Mesendoderm (in vitro differentiated cells): ENCODE results near the gene EPAS1.

ENCODE experiments used
- DNase-seq: peaks from one replicate; pipeline ENCODE4 v3.0.0; 2013
- H2AK5ac ChIP-seq: 2 replicates; pipeline ENCODE4 v1.6.1; 2013; ENCODE audit warnings: low read length, inconsistent platforms
- H2BK120ac ChIP-seq: 2 replicates; pipeline ENCODE4 v1.6.1; 2013; ENCODE audit warnings: low read depth, mild to moderate bottlenecking, low read length, moderate library complexity, mixed read lengths
- H2BK15ac ChIP-seq: replicated peaks from 2 replicates; pipeline ENCODE4 v1.6.1; 2013; ENCODE audit warnings: low read depth, mild to moderate bottlenecking, moderate library complexity
- H2BK5ac ChIP-seq: 2 replicates; pipeline ENCODE4 v1.6.1; 2013; ENCODE audit warnings: low read length, inconsistent platforms
- H3K18ac ChIP-seq: 2 replicates; pipeline ENCODE4 v1.6.1; 2013; ENCODE audit warnings: mild to moderate bottlenecking, low read length, mixed read lengths
- H3K23ac ChIP-seq: one replicate; pipeline ENCODE4 v1.6.1; 2013; ENCODE audit warnings: low read length
- H3K27ac ChIP-seq: 2 replicates; pipeline ENCODE4 v1.5.1; 2013; ENCODE audit warnings: low read depth, mild to moderate bottlenecking, inconsistent platforms, low read length, moderate library complexity
- H3K27me3 ChIP-seq: 2 replicates; pipeline ENCODE4 v1.6.1; 2013; ENCODE audit warnings: low read length, control low read depth, mild to moderate bottlenecking, inconsistent platforms; ENCODE audit not compliant: insufficient read depth, poor library complexity
- H3K36me3 ChIP-seq: 2 replicates; pipeline ENCODE4 v1.6.1; 2013; ENCODE audit warnings: low read length, inconsistent platforms; ENCODE audit not compliant: control insufficient read depth, insufficient read depth
- H3K4ac ChIP-seq: one replicate; pipeline ENCODE4 v1.6.1; 2013; ENCODE audit warnings: low read depth, mild to moderate bottlenecking, low read length, moderate library complexity
- H3K4me1 ChIP-seq: 2 replicates; pipeline ENCODE4 v1.6.1; 2013; ENCODE audit warnings: low read depth, low read length, inconsistent platforms; ENCODE audit not compliant: control insufficient read depth
- H3K4me2 ChIP-seq: 2 replicates; pipeline ENCODE4 v1.6.1; 2013; ENCODE audit warnings: low read length
- H3K4me3 ChIP-seq: 2 replicates; pipeline ENCODE4 v1.5.1; 2013; ENCODE audit warnings: mild to moderate bottlenecking, low read length
- H3K56ac ChIP-seq: one replicate; pipeline ENCODE4 v1.6.1; 2013; ENCODE audit warnings: low read length
- H3K79me1 ChIP-seq: 2 replicates; pipeline ENCODE4 v1.6.1; 2013; ENCODE audit warnings: low read length, inconsistent platforms
- H3K79me2 ChIP-seq: 2 replicates; pipeline ENCODE4 v1.6.1; 2013; ENCODE audit warnings: mild to moderate bottlenecking, low read length; ENCODE audit not compliant: control insufficient read depth, insufficient read depth
- H3K9ac ChIP-seq: 2 replicates; pipeline ENCODE4 v1.6.1; 2013; ENCODE audit warnings: low read length, inconsistent platforms
- H4K5ac ChIP-seq: one replicate; pipeline ENCODE4 v1.6.1; 2013; ENCODE audit warnings: low read length
- H4K8ac ChIP-seq: one replicate; pipeline ENCODE4 v1.6.1; 2013; ENCODE audit warnings: low read depth, mild to moderate bottlenecking, control low read depth, low read length, moderate library complexity
- WGBS: extraction: QIAGEN DNeasy Blood & Tissue Kit; methylation state at CpG from one replicate; pipeline ENCODE4 v1.1.7; 2013; ENCODE audit warnings: low lambda C conversion rate, missing lambda C conversion rate; ENCODE audit not compliant: insufficient coverage; ENCODE audit errors: extremely low coverage; 5-methylcytosine and 5-hydroxymethylcytosine counted together

The EPAS1 gene

GRCh38 chr2:46382331-46383112 lies 85.3 kb downstream of the EPAS1 start:
- Histone ChIP-seq H3K4ac (no peak overlapping the region), H3K56ac (no peak overlapping the region), H3K27ac (no peak overlapping the region), H2BK5ac (no peak overlapping the region), H3K4me2 (no peak overlapping the region), H4K8ac (no peak overlapping the region), H3K9ac (no peak overlapping the region), H3K79me1 (no peaks in the 10 kb centered on the region), H3K4me3 (no peak overlapping the region), H3K27me3 (no peaks in the 10 kb centered on the region), H3K23ac (no peak overlapping the region), H3K36me3 (no peaks in the 10 kb centered on the region), H3K4me1 (no peaks in the 10 kb centered on the region), H2AK5ac (no peak overlapping the region), H3K18ac (no peak overlapping the region), H3K79me2 (no peaks in the 10 kb centered on the region), H2BK15ac (no peak overlapping the region), H2BK120ac (no peak overlapping the region), H4K5ac (no peak overlapping the region)
- no peak for DNase-seq
- WGBS, result no CpG with 5 or more reads among the region's 14 CpGs

- no peak overlapping the region for H2BK5ac ChIP-seq
- H3K18ac ChIP-seq, result no peak overlapping the region
- no peak overlapping the region for H2AK5ac ChIP-seq
- H3K4me2 ChIP-seq, result no peak overlapping the region
- H3K27ac ChIP-seq, result no peak overlapping the region
- H2BK120ac ChIP-seq, result no peak overlapping the region
- no peak overlapping the region for H3K56ac ChIP-seq
- DNase-seq, result no peak
- no peak overlapping the region for H4K5ac ChIP-seq
- no peaks in the 10 kb centered on the region for H3K4me1 ChIP-seq
- H3K23ac ChIP-seq, result no peak overlapping the region
- H3K36me3 ChIP-seq, result no peaks in the 10 kb centered on the region
- no peaks in the 10 kb centered on the region for H3K27me3 ChIP-seq
- H3K9ac ChIP-seq, result no peak overlapping the region
- no peaks in the 10 kb centered on the region for H3K79me2 ChIP-seq
- no peaks in the 10 kb centered on the region for H3K79me1 ChIP-seq
- H4K8ac ChIP-seq, result no peak overlapping the region
- H3K4ac ChIP-seq, result no peak overlapping the region
- H2BK15ac ChIP-seq, result no peak overlapping the region
- no CpG with 5 or more reads among the region's 1 CpG for WGBS
- no peak overlapping the region for H3K4me3 ChIP-seq
Observed at GRCh38 chr2:46383113-46383395, 85.8 kb downstream of the EPAS1 start.

GRCh38 chr2:46383784-46384456 lies 86.7 kb downstream of the EPAS1 start:
- H2BK5ac ChIP-seq, result no peak overlapping the region
- H3K79me1 ChIP-seq, result no peaks in the 10 kb centered on the region
- no CpG with 5 or more reads among the region's 9 CpGs for WGBS
- H4K5ac ChIP-seq, result no peak overlapping the region
- H3K23ac ChIP-seq, result no peak overlapping the region
- H2BK15ac ChIP-seq, result no peak overlapping the region
- no peaks in the 10 kb centered on the region for H3K4me1 ChIP-seq
- H3K36me3 ChIP-seq, result no peaks in the 10 kb centered on the region
- no peak overlapping the region for H2AK5ac ChIP-seq
- no peak overlapping the region for H3K18ac ChIP-seq
- no peaks in the 10 kb centered on the region for H3K27me3 ChIP-seq
- no peak for DNase-seq
- no peak overlapping the region for H3K4me2 ChIP-seq
- no peak overlapping the region for H3K27ac ChIP-seq
- no peak overlapping the region for H3K4me3 ChIP-seq
- no peak overlapping the region for H2BK120ac ChIP-seq
- no peak overlapping the region for H3K9ac ChIP-seq
- no peak overlapping the region for H4K8ac ChIP-seq
- H3K79me2 ChIP-seq, result no peaks in the 10 kb centered on the region
- no peak overlapping the region for H3K4ac ChIP-seq
- no peak overlapping the region for H3K56ac ChIP-seq

- no peaks in the 10 kb centered on the region for H3K27me3 ChIP-seq
- DNase-seq, result no peak
- H3K79me1 ChIP-seq, result no peaks in the 10 kb centered on the region
- H3K4me2 ChIP-seq, result no peak overlapping the region
- no peak overlapping the region for H3K56ac ChIP-seq
- no peak overlapping the region for H3K23ac ChIP-seq
- no peaks in the 10 kb centered on the region for H3K79me2 ChIP-seq
- no CpG with 5 or more reads among the region's 12 CpGs for WGBS
- no peak overlapping the region for H4K5ac ChIP-seq
- no peak overlapping the region for H3K4ac ChIP-seq
- no peak overlapping the region for H3K27ac ChIP-seq
- no peak overlapping the region for H3K18ac ChIP-seq
- no peak overlapping the region for H3K4me3 ChIP-seq
- no peak overlapping the region for H2AK5ac ChIP-seq
- no peak overlapping the region for H3K9ac ChIP-seq
- H2BK15ac ChIP-seq, result no peak overlapping the region
- H4K8ac ChIP-seq, result no peak overlapping the region
- no peaks in the 10 kb centered on the region for H3K36me3 ChIP-seq
- H2BK120ac ChIP-seq, result no peak overlapping the region
- no peak overlapping the region for H2BK5ac ChIP-seq
- H3K4me1 ChIP-seq, result no peaks in the 10 kb centered on the region
Observed at GRCh38 chr2:46384457-46384815, 87.2 kb downstream of the EPAS1 start.

- WGBS, result no CpG with 5 or more reads among the region's 18 CpGs
- no peak overlapping the region for H2BK120ac ChIP-seq
- no peak overlapping the region for H3K4me3 ChIP-seq
- no peak overlapping the region for H3K56ac ChIP-seq
- DNase-seq, result no peak
- H3K4me2 ChIP-seq, result no peak overlapping the region
- H3K23ac ChIP-seq, result no peak overlapping the region
- H2BK15ac ChIP-seq, result no peak overlapping the region
- H2AK5ac ChIP-seq, result no peak overlapping the region
- no peaks in the 10 kb centered on the region for H3K79me1 ChIP-seq
- no peak overlapping the region for H4K5ac ChIP-seq
- H3K27me3 ChIP-seq, result no peaks in the 10 kb centered on the region
- no peaks in the 10 kb centered on the region for H3K4me1 ChIP-seq
- H3K36me3 ChIP-seq, result no peaks in the 10 kb centered on the region
- H3K18ac ChIP-seq, result no peak overlapping the region
- H3K79me2 ChIP-seq, result no peaks in the 10 kb centered on the region
- no peak overlapping the region for H3K9ac ChIP-seq
- no peak overlapping the region for H3K4ac ChIP-seq
- H4K8ac ChIP-seq, result no peak overlapping the region
- H3K27ac ChIP-seq, result no peak overlapping the region
- no peak overlapping the region for H2BK5ac ChIP-seq
Observed at GRCh38 chr2:46385786-46386577, 88.8 kb downstream of the EPAS1 start.
